Middle frontal gyrus (tissue), 1 donor: Measurements from ENCODE around the gene ROCK2.
"Not testable (repeated sequence)": the region's sequence is repeated elsewhere in the genome, so short reads cannot be mapped to it uniquely, and the experiment has no call there.

ENCODE experiments used
- DNase-seq: peaks from one replicate; pipeline ENCODE4 v3.0.0-alpha.2; 2015; ENCODE audit warnings: low spot score; ENCODE audit errors: extremely low spot score

ROCK2 gene

GRCh38 chr2:11278219-11278618 lies 66.2 kb downstream of the ROCK2 start:
- no peak for DNase-seq

GRCh38 chr2:11275910-11276309 lies 68.5 kb downstream of the ROCK2 start:
- no peak for DNase-seq

GRCh38 chr2:11270891-11271290 lies 73.5 kb downstream of the ROCK2 start:
- DNase-seq: no peak

- no peak for DNase-seq
These were observed 76.5 kb downstream of the ROCK2 start for GRCh38 chr2:11267931-11268330.

GRCh38 chr2:11264818-11265217 lies 79.6 kb downstream of the ROCK2 start:
- no peak for DNase-seq

- no peak for DNase-seq
These were observed 80.4 kb downstream of the ROCK2 start for GRCh38 chr2:11264007-11264406.

GRCh38 chr2:11263177-11263576 lies 81.3 kb downstream of the ROCK2 start:
- no peak for DNase-seq

- not testable (repeated sequence) for DNase-seq
These were observed 82.0 kb downstream of the ROCK2 start for GRCh38 chr2:11262438-11262837.

GRCh38 chr2:11261564-11261963 lies 82.9 kb downstream of the ROCK2 start:
- DNase-seq: not testable (repeated sequence)

- no peak for DNase-seq
These were observed 83.5 kb downstream of the ROCK2 start for GRCh38 chr2:11260979-11261378.

GRCh38 chr2:11257964-11258363 lies 86.5 kb downstream of the ROCK2 start:
- no peak for DNase-seq

GRCh38 chr2:11257078-11257477 lies 87.4 kb downstream of the ROCK2 start:
- no peak for DNase-seq

- DNase-seq: no peak
These were observed 88.3 kb downstream of the ROCK2 start for GRCh38 chr2:11256166-11256565.

- DNase-seq: no peak
These were observed 90.3 kb downstream of the ROCK2 start for GRCh38 chr2:11254100-11254536.

GRCh38 chr2:11252458-11252857 lies 92.0 kb downstream of the ROCK2 start:
- not testable (repeated sequence) for DNase-seq

- no peak for DNase-seq
These were observed 93.8 kb downstream of the ROCK2 start for GRCh38 chr2:11250400-11251196.

- DNase-seq: no peak
These were observed 99.1 kb downstream of the ROCK2 start for GRCh38 chr2:11245322-11245721.

- DNase-seq: no peak
These were observed 100.2 kb downstream of the ROCK2 start for GRCh38 chr2:11244091-11244826.

- no peak for DNase-seq
These were observed 100.9 kb downstream of the ROCK2 start for GRCh38 chr2:11243512-11243911.

- no peak for DNase-seq
These were observed 101.8 kb downstream of the ROCK2 start for GRCh38 chr2:11242542-11243174.

GRCh38 chr2:11241412-11242203 lies 102.8 kb downstream of the ROCK2 start:
- DNase-seq: no peak
